HepG2 (cell line): Measurements from ENCODE around the gene VASN. TPM values are rescaled to one million over a fixed set of nuclear protein-coding genes. Genes with fewer than 3 reads are reported as not detected.
A peak's percentile ranks its signal among the peaks of the same experiment; 100 is the strongest.

Experiments
- ATF6 ChIP-seq: sonication (generic); formaldehyde crosslinking; conservative IDR thresholded peaks from 2 replicates; pipeline ENCODE4 v1.4.0; 2020; ENCODE audit warnings: missing genetic modification reagents
- ATRX ChIP-seq: sonication (generic); formaldehyde crosslinking; IDR thresholded peaks from 2 replicates; pipeline ENCODE4 v1.4.0; 2020; ENCODE audit warnings: missing genetic modification reagents, borderline replicate concordance
- BRD4 ChIP-seq: sonication (generic); formaldehyde crosslinking; IDR thresholded peaks from 2 replicates; pipeline ENCODE4 v1.4.0; 2020; ENCODE audit warnings: missing genetic modification reagents
- DPF2 ChIP-seq: sonication (generic); formaldehyde crosslinking; IDR thresholded peaks from 2 replicates; pipeline ENCODE4 v1.4.0; 2020; ENCODE audit warnings: mild to moderate bottlenecking, low read depth, missing genetic modification reagents, borderline replicate concordance
- FOXK2 ChIP-seq: fragments of 450-650 bp; IDR thresholded peaks from 2 replicates; pipeline ENCODE4 v1.6.1; 2016
- HMGXB4 ChIP-seq, 2 experiments: sonication (generic) in 1 of 2; formaldehyde crosslinking in 1 of 2; IDR thresholded peaks; 2 replicates each; pipeline versions ENCODE4 v1.4.0 to v1.6.1; 2018 to 2020; ENCODE audit warnings: missing genetic modification reagents in 2 of 2, borderline replicate concordance in 1 of 2, low read depth in 1 of 2, mild to moderate bottlenecking in 1 of 2, missing biosample characterization in 1 of 2
- JUNB ChIP-seq: sonication (generic); formaldehyde crosslinking; IDR thresholded peaks from 2 replicates; pipeline ENCODE4 v1.8.0; 2022; ENCODE audit warnings: missing genetic modification reagents, mild to moderate bottlenecking, borderline replicate concordance
- KDM5A ChIP-seq: fragments of 200-600 bp; sonication (generic); IDR thresholded peaks from 2 replicates; pipeline ENCODE4 v1.7.0; 2018; ENCODE audit warnings: antibody characterized with exemption, mild to moderate bottlenecking, low read length, borderline replicate concordance
- PCBP1 ChIP-seq: fragments of 200-400 bp; formaldehyde crosslinking; IDR thresholded peaks from 2 replicates; pipeline ENCODE4 v1.6.1; 2017; ENCODE audit warnings: mild to moderate bottlenecking, low read depth, low read length, borderline replicate concordance
- SIN3B ChIP-seq: fragments of 150-350 bp; IDR thresholded peaks from 2 replicates; pipeline ENCODE4 v1.6.1; 2014; ENCODE audit warnings: low read length
- TIGD3 ChIP-seq: sonication (generic); formaldehyde crosslinking; IDR thresholded peaks from 2 replicates; pipeline ENCODE4 v1.5.1; 2020; ENCODE audit warnings: mild to moderate bottlenecking, missing genetic modification reagents, borderline replicate concordance
- ZC3H13 ChIP-seq: sonication (generic); formaldehyde crosslinking; IDR thresholded peaks from 2 replicates; pipeline ENCODE4 v1.8.1; 2023; ENCODE audit warnings: mild to moderate bottlenecking, missing genetic modification reagents, moderate library complexity
- ZNF224 ChIP-seq: sonication (generic); formaldehyde crosslinking; IDR thresholded peaks from 2 replicates; pipeline ENCODE4 v1.5.0; 2020; ENCODE audit warnings: mild to moderate bottlenecking, missing genetic modification reagents
- ZNF318 ChIP-seq: sonication (generic); formaldehyde crosslinking; IDR thresholded peaks from 2 replicates; pipeline ENCODE4 v1.4.0; 2020; ENCODE audit warnings: mild to moderate bottlenecking, missing genetic modification reagents
- ZNF547 ChIP-seq: sonication (generic); formaldehyde crosslinking; IDR thresholded peaks from 2 replicates; pipeline ENCODE4 v1.5.1; 2020; ENCODE audit warnings: mild to moderate bottlenecking, missing genetic modification reagents
- polyA plus RNA-seq, 8 experiments: library from polyadenylated mRNA; depleted of rRNA in 3 of 8; stranded (reverse) in 7 of 8; unstranded in 1 of 8; fragments of >200 nt; fragmentation: Illumina TruSeq in 4 of 8; extraction: Trizol in 4 of 8; gene quantifications; 2 replicates each; pipeline versions ENCODE4 v1.2.1 to v1.2.3, GENCODE V29; 2011 to 2016; ENCODE audit warnings: low read depth in 4 of 8, missing spikeins in 1 of 8, mixed read lengths in 1 of 8; ENCODE audit not compliant: insufficient read depth in 1 of 8
- total RNA-seq, 5 experiments: library from RNA; depleted of rRNA; stranded (reverse); fragments of >200 nt; fragmentation: Illumina TruSeq; extraction: Trizol; gene quantifications; 2 replicates each; pipeline ENCODE4 v1.2.3, GENCODE V29; 2016; ENCODE audit warnings: low read depth in 1 of 5

Gene VASN
- total and polyA plus RNA-seq, 2 of the 13 experiments (the other 11 are each of a cell fraction or from before 2014, with no cell fraction given), result 8.4 to 18.2 TPM

GRCh38 chr16:4367393-4367856 lies 4.2 kb upstream of the VASN start (continued):
- TF ChIP-seq ZNF318 (CRISPR knock-in tag), result peak; percentile 61; the same call in 1 of the 2 replicates
- TF ChIP-seq ZC3H13 (CRISPR knock-in tag), result no peak
- TF ChIP-seq FOXK2, result no peak
- TF ChIP-seq BRD4 (CRISPR knock-in tag), result no peak
- no peak for TF ChIP-seq ATRX (CRISPR knock-in tag)
- TF ChIP-seq PCBP1, result no peak
- no peak for TF ChIP-seq ZNF547 (CRISPR knock-in tag)
- TF ChIP-seq TIGD3 (CRISPR knock-in tag), result no peak
- no peak for TF ChIP-seq ZNF224 (CRISPR knock-in tag)
- TF ChIP-seq SIN3B, result no peak
- peak in 1 of 2 experiments; percentile 52; a peak in 1 of 4 replicates for TF ChIP-seq HMGXB4 (CRISPR knock-in tag; IDR thresholded peaks at IDR 0.05; ENCODE audit: borderline replicate concordance in 1 of 2, low read depth in 1 of 2)
- no peak for TF ChIP-seq JUNB (CRISPR knock-in tag)
- TF ChIP-seq KDM5A, result no peak
- TF ChIP-seq DPF2 (CRISPR knock-in tag), result peak; percentile 71; the same call in 1 of the 2 replicates
- no peak for TF ChIP-seq ATF6
